A172 (cell line): ENCODE results near the gene DNAI4. TPM values are rescaled to one million over a fixed set of nuclear protein-coding genes. Genes with fewer than 3 reads are reported as not detected.
A peak's percentile ranks its signal among the peaks of the same experiment; 100 is the strongest.
"Not testable (repeated sequence)": the region's sequence is repeated elsewhere in the genome, so short reads cannot be mapped to it uniquely, and the experiment has no call there.

Experiments
- DNase-seq: peaks from one replicate; pipeline ENCODE4 v3.0.0-alpha.2; 2015; ENCODE audit warnings: low spot score
- total RNA-seq: library from RNA; depleted of rRNA; stranded (reverse); fragments of >200 nt; shearing (Covaris generic); gene quantifications from 2 replicates; pipeline ENCODE4 v1.2.3, GENCODE V29; 2014; rRNA removed

Gene DNAI4
- 0.93 and 1.5 TPM in 2 replicates for total RNA-seq

GRCh38 chr1:66924756-66925557 lies at the start of gene DNAI4, which contains the start of gene MIER1:
DNAI4 (minus strand) TSS chr1:66924856; CDS start chr1:66924831, 25 bp downstream.
MIER1 (plus strand) TSS chr1:66924990; CDS start chr1:66925029, 39 bp downstream.
- DNase-seq: peak; percentile 96

GRCh38 chr1:66968574-66968973 lies 43.9 kb upstream of the DNAI4 start:
- DNase-seq: no peak

- not testable (repeated sequence) for DNase-seq
Measured at GRCh38 chr1:66966188-66966873, 41.7 kb upstream of the DNAI4 start.

- no peak for DNase-seq
Measured at GRCh38 chr1:66957938-66958337, 33.3 kb upstream of the DNAI4 start.

- DNase-seq: no peak
Measured at GRCh38 chr1:66954208-66954607, 29.6 kb upstream of the DNAI4 start.

- peak; percentile 70 for DNase-seq
Measured at GRCh38 chr1:66951513-66951912, 26.9 kb upstream of the DNAI4 start.

GRCh38 chr1:66947267-66947666 lies 22.6 kb upstream of the DNAI4 start:
- no peak for DNase-seq

GRCh38 chr1:66945316-66945715 lies 20.7 kb upstream of the DNAI4 start:
- DNase-seq: no peak

GRCh38 chr1:66944330-66945274 lies 19.9 kb upstream of the DNAI4 start:
- peak; percentile 87 for DNase-seq

GRCh38 chr1:66943361-66943969 lies 18.8 kb upstream of the DNAI4 start:
- DNase-seq: no peak

- DNase-seq: no peak
Measured at GRCh38 chr1:66940981-66941380, 16.3 kb upstream of the DNAI4 start.

- no peak for DNase-seq
Measured at GRCh38 chr1:66938613-66939012, 14.0 kb upstream of the DNAI4 start.

- DNase-seq: no peak
Measured at GRCh38 chr1:66937529-66938234, 13.0 kb upstream of the DNAI4 start.

- no peak for DNase-seq
Measured at GRCh38 chr1:66933887-66934700, 9.4 kb upstream of the DNAI4 start.

GRCh38 chr1:66932291-66932690 lies 7.6 kb upstream of the DNAI4 start:
- DNase-seq: no peak

- no peak for DNase-seq
Measured at GRCh38 chr1:66931590-66931989, 6.9 kb upstream of the DNAI4 start.

- DNase-seq: no peak
Measured at GRCh38 chr1:66930823-66931174, 6.1 kb upstream of the DNAI4 start.

- DNase-seq: peak; percentile 79
Measured at GRCh38 chr1:66929999-66930822, 5.6 kb upstream of the DNAI4 start.

- no peak for DNase-seq
Measured at GRCh38 chr1:66929691-66929998, 5.0 kb upstream of the DNAI4 start.
